ENCODE measurements around the gene BICDL2.

GRCh38 chr16:3019594-3020246, 17.0 kb downstream of the BICDL2 start:
- no peak for TF ChIP-seq EZH2 (IDR thresholded peaks at IDR 0.05; ENCODE audit: borderline replicate concordance, low read depth, low read length, poor library complexity, severe bottlenecking)
- TF ChIP-seq CTCF (conservative IDR thresholded peaks at IDR 0.05; ENCODE audit: low read depth, low read length), result no peak

Data from A673 (cell line).